Ecto neural progenitor cell (in vitro differentiated cells): ENCODE measurements around the gene SLC1A6.
A peak's percentile ranks its signal among the peaks of the same experiment; 100 is the strongest.
"Not testable (repeated sequence)": the region's sequence is repeated elsewhere in the genome, so short reads cannot be mapped to it uniquely, and the experiment has no call there.

Source experiments
- DNase-seq: peaks from one replicate; pipeline ENCODE4 v3.0.0-alpha.2; 2018; ENCODE audit warnings: low spot score

SLC1A6 gene

DNA sequence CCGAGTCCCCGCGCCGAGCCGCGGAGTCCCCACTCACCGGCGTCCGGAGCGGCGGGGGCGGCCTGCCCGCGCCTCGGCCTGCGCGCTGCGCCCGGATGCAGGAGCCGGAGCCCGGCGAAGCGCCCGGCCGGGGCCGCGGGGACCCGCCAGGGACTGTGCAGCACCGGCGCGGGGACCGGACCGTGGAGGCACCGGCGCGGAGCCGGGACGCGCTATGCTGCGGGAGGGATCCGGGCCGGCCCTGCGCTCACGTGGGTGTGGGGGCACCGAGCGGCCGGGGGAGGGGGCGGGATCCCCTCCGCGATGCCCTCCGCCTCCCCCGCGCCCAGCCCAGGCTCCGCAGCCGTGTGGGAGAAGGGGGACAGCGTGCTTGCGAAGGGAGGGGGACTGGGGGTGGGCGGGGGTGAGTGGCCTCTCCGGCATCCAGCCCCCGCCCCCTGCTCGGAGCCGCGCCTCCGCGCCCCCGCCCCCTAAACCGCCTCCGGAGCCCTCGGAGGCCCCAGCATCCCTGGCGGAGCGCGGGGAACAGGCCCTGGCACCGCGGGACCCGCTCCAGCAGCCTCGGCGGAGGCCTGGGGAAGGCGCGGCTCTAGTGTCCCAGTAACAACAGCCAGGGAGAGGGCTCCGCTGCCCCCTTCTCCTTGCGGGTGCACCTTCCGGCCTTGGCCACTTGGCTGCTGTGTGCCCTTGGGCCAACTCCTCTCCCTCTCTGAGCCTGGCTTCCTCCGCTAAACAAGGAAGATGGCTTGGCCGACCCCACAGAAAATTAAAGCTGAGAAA is at the start of gene SLC1A6:
SLC1A6 (minus strand) TSS at position 389 of the 780 bp plus-strand sequence. CDS start 6,954 bp downstream, outside the sequence.
- peak; percentile 79 for DNase-seq

DNA sequence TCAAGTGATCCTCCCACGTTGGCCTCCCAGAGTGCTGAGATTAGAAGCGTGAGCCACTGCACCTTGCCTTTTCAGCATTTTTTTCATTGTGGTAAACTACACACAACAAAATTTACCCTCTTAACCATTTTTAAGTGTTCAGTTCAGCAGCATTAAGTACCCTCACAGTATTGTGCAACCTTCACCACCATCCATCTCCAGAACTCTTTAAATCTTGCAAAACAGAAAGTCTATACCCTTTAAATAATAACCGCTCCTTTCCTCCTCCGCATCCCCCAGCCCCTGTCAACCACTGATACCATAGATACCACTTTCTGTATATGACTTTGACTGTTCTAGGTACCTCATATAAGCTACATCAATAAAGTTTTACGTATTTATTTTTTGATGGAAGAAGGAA is 48.8 kb upstream of the SLC1A6 start:
- DNase-seq: no peak

DNA sequence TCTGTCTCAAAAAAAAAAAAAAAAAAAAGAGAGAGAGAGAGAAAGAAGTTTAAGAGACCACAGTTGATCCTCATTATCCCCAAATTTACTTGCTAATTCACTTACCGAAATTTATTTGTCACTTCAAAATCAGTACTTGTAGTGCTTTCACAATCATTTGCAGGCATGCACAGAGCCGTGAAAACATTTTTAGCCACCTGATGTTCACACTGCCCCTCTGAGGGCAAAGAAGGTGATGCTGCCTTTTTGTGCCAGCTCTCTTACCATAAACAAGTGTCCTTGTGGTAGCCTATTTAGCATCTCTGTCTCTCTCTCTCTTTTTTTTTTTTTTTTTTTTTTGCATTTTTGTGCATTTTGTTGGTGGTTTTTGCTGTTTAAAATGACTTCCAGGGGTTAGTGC is 45.6 kb upstream of the SLC1A6 start:
- DNase-seq: no peak

DNA sequence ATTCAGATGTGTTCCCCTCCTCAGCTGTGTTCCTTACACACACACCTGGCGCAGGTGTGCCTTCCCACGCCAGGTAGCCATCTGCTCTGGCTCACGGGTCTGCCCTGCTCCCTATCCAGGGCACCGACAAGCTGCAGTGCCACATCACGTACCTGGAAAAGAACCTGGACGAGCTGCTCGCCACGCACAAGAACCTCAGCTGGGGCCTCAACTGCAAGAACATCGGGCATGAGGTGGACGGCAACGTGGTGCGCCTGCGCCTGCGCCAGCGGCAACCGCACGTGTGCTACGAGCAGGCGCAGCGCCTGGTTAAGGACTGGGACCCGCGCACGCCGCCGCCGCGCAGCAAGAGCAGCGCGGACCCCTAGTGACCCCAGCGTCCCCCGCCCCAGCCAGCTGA is 43.1 kb upstream of the SLC1A6 start:
- DNase-seq: no peak

DNA sequence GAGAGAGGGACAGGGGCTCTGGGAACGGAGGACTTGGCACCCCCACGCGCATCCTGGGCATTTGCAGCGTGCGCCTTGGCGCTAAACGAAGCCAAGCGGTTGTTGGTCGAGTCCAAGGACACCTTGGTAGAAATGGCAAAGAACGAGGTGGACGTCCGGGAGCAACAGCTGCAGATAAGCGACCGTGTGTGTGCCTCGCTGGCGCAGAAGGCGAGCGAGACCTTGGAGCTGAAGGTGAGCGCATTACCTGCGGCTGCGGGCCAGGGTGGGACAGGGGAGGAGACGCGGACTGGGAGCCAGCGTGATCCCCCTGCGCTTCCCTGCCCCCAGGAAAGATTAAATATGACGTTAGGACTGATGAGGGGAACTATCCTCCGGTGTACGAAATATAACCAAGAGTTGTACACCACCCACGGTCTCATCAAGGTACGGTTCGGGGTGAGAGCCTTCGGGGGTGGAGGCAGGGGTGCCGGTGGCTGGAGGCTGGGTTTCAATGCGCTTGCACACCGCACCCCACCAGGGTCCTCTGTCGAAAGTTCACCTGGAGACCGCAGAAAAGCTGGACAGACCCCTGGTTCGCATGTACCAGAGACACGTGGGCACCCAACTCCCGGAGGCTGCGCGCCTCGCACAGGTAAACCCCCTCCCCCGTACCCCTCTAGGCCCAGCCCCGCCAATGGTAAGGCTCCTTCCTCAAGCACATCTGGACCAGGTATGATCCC is 41.8 kb upstream of the SLC1A6 start:
- DNase-seq: no peak

DNA sequence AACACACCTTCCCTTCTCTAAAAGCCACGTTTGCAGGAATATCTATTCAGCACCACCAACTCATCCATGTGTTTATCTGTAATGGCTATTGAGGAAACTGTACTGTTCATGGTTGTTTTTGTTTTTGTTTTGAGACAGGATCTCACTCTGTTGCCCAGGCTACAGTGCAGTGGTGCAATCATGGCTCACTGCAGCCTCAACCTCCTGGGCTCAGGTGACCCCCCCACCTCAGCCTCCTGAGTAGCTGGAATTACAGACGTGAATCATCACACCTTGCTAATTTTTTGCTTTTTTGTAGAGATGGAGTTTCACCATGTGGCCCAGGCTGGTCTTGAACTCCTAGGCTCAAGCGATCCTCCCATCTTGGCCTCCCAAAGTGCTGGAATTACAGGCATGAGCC is 39.2 kb upstream of the SLC1A6 start:
- not testable (repeated sequence) for DNase-seq

DNA sequence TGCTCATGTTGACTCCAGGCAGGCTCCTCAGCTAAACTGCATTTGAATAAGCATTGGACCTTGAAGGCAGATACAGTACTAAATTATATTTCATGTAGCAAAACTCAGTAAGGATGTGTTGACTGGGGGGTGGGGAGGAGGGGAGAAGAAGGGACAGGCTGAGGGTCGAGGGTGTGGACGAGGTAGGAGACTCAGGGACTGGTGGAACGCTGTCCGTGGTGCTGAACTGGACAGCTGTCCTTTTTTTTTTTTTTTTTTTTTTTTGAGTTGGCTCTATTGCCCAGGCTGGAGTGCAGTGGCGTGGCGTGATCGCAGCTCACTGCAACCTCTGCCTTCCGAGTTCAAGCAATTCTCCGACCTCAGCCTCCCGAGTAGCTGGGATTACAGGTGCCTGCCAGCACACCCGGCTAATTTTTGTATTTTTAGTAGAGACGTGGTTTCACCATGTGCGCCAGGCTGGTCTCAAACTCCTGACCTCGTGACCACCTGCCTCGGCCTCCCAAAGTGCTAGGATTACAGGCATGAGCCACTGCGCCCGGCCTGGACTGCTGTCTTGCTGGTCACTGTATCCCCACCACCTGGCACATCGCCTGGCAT is 36.4 kb upstream of the SLC1A6 start:
- peak; percentile 65 for DNase-seq

DNA sequence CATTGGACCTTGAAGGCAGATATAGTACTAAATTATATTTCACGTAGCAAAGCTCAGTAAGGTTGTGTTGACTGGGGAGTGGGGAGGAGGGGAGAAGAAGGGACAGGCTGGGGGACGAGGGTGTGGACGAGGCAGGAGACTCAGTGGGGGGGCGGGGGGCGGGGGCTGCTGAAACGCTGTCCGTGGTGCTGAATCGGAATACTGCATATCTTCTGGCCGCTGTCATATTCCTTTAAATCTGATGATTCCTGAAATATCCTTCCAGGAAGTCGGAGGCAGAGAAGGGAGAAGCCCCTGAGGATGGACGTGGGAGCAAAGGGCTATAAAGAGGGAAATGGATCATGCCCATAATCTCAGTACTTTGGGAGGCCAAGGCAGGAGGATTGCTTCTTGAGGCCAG is 34.9 kb upstream of the SLC1A6 start:
- DNase-seq: peak; percentile 64

DNA sequence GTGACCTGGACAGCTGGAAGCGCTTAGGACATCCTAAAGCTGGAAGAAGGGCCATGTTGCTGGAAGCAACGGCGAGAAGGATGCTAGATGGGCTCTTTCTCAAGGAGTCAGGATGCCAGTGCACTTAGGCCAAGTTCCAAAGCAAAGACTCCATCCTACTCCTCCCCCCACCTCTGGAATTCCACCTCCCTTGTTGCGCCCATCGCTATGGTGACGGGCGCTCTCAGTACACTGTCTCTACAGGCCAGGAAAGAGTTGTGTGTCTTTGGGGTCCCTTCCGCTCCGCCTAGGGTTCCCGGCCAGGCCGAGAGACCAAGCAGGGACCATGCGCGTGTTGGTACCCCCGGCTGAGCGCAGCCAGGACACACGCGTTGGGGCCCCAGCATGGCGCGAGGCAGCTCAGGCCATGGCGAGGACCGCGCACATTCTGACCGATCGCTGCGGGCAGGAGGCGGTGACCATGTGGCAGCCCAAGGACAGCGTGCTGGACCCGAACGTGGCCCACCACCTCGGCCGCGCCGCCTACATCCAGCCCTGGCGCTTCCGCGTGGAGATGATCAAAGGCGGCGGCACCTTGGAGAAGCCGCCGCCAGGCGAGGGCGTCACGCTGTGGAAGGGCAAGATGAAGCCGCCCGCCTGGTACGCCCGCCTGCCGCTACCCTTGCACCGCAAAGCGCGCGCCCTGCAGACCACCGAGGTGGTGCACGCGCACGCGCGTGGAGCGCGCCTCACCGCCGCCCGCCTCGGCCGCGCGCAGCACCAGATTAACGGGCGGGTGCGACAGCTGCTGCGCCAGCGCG is 31.0 kb upstream of the SLC1A6 start:
- peak; percentile 70 for DNase-seq

DNA sequence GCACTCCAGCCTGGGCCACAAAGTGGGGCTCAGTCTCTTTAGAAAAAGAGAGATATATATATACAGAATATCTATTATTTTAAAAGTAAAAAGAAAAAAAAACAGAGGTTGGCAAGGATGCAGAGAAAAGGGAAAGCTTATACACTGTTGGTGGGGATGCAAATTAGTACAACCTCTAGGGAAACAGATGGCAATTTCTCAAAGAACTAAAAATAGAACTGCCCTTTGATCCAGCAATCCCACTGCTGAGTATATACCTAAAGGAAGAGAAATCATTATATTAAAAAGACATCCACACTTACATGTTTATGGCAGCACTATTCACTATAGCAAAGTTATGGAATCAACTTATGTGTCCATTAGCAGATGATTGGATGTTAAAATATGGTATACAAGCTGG is 28.6 kb upstream of the SLC1A6 start:
- DNase-seq: no peak

DNA sequence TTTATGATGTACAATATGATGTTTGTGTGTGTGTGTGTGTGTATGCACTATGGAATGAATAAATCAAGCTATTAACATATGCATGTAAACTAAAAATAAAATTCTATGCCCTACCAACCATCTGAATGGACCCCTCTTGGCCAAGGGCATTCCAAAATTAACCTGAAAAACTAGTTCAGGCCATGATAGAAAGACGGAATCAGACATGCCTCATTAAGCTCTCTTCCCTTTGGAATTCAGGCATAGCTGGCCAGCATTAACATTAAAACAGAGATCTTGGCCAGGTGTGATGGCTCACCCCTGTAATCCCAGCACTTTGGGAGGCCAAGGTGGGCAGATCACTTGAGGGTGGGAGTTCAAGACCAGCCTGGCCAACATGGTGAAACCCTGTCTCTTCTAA is 18.3 kb upstream of the SLC1A6 start:
- no peak for DNase-seq

DNA sequence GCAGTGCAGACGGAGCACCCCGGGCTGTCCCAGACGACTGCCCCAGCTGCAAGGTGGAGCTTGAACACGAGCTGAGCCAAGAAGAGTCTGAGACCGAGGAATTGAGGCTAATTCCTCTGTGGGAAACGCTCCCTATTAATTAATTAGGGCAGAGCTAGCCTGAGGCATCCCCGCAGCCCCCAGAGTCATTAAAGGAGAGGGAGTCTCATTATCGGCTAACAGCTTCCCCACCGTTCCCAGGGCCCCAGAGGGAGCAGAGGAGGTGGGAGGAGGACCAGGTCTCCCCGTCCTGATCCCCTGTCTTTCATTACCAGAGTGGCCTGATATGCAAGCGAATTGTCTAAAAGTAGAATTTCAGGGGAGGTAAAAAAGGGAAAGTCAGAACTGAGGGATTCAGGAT is 13.1 kb upstream of the SLC1A6 start:
- no peak for DNase-seq

DNA sequence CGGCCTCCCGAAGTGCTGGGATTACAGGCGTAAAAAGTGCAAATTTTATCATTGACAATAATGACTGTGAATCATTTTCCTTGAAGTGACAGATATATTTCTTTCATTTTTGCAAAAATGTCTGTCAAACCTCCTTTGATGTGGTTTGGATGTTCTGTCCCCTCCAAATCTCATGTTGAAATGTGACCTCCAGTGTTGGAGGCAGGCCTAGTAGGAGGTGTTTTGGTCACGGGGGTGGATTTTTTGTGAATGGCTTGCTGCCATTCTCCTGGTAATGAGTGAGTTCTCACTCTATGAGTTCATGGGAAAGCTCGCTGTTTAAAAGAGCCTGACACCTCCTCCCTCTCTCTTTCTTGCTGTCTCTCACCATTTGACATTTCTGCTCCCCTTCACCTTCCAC is 5.5 kb upstream of the SLC1A6 start:
- no peak for DNase-seq

DNA sequence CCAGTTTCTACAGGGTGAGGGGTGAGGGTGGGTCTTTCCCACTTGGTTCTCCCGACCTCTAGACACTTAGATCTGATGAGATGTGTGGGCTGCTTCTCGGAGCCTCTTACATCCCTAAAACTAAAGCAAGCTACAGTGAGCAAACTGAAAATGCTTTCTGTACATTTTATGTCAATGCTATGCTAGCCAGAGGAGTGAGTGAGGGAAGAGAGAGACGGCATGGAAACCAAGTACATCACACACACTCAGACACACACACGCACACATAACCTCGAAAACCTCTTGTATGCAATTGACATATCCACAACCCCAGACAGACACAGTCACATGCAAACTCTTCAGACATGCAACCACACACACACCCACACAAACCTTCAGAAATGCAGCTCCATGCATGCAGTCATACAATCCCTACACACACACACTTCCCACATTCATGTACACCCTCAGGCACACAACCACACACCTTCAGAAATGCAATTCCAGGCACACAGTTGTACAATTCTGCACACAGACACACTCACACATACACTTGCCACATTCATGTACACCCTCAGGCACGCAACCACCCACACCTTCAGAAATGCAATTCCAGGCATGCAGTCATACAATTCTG is 1.4 kb downstream of the SLC1A6 start:
- DNase-seq: no peak

DNA sequence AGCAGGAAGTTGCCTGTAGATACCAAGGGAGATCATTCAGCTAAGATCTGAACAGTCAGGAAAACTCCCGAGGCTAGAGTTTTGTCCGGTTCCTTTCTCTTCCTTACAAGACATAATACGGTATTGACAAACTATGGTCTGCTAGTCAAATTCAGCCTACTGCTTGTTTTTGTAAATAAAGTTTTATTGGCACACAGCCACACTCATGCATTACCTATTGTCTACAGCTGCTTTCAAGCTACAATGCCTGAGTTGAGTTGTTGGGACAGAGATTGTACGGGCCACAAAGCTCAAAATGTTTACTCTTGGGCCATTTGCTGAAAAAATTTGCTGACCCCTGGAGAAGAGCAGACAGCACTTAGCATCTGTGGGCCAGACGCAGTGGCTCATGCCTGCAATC is 2.5 kb downstream of the SLC1A6 start:
- DNase-seq: no peak

DNA sequence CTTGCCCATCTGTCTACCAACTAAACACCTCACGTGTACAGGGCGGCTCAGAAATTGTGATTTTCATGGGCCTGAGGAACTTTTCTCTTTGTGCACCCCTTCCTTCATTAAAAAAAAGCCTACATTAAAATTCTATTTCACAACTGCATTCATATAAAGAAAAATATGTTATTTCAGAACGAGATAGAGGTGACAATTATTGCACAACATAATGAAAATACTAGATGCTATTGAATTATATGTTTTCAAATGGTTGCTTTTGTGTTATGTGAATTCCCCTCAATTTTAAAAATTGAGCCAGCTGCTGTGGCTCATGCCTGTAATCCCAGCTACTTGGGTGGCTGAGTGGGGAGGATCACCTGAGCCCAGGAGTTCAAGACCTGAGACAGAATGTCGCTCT is 5.2 kb downstream of the SLC1A6 start:
- no peak for DNase-seq

DNA sequence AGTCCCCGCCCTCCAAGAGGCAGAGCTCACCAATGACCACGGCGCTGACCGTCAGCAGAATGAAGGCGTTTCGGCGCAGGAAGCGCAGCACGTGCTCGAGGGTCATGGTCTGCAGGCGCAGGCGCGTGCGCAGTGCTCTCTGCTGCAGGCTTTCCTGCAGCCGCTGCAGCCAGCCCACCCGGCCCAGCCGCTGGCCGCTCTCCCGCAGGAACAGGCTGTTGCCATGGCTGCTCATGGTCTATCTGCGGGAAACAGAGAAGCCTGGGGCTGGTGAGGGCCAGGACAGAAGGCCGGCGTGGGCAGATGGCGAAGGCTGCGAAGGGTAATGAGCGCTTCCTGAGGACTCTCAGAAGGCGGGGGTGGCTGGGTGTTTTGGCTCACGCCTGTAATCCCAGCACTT is 7.0 kb downstream of the SLC1A6 start:
- DNase-seq: no peak

DNA sequence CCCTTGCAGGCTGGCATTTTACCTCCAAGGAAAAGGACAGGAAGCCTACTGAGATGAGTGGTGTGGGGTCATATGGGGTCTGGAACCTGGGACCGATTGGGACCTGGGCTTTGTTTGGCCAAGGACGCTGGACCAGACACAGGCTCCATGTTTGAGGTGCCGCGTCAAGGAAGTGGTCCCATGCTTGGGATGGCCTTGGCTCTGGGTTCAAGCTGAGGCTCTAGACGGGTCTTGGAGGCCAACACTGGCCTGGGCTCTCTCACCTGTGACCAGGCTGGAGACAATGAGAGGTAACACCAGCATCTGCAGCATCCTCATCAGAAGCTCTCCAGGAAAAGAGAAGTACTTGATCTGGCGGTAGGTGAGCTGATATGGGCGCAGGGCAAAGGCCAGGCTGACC is 8.2 kb downstream of the SLC1A6 start:
- no peak for DNase-seq

DNA sequence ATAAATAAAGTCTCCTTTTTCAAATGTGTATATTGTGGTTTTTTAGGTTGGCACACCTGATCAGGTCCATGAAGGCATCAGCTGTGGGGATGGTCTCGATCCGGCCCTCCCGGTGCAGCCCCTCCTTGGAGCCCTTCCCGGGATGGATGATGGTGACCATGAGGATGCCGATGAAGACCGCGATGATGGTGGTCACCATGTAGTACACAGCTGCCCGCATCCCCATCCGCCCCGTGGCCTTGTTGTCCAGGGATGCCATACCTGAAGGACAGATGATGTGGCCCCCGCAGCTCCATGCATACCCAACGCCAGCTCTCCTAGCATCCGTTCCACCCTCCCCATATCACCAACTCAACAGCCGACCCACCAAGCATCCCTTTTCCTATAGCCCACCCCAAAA is 11.4 kb downstream of the SLC1A6 start:
- no peak for DNase-seq

DNA sequence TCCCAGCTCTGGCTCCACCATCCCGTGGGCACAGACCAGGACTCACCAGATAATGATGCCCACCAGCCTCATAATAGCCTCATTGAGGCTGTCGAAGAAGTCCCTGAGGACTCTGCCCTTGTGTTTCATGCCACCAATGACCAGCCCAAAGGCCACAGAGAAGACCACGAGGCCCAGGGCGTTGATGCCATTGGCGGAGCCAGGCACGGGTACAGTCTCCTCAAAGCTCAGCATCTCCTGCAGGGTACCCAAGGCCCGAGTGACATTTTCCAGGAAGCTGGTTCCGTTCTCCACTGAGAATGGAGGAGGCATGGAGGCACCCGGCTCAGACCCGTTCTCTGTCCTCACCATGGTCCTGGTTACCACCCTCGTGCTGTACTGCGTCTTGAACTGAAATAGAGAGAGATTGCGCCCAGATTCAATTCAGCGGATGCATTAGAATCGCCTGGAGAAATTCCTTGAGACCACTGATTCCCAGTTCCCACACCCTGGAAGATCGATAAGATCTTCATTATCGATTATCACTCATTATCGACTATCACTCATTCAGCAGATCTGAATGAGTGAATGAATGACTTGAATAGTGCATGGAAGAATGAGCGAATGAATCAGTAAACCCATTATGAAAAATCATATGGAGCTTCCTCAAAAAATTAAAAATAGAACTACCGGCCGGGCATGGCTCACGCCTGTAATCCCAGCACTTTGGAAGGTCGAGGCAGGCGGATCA is 17.5 kb downstream of the SLC1A6 start:
- DNase-seq: no peak

DNA sequence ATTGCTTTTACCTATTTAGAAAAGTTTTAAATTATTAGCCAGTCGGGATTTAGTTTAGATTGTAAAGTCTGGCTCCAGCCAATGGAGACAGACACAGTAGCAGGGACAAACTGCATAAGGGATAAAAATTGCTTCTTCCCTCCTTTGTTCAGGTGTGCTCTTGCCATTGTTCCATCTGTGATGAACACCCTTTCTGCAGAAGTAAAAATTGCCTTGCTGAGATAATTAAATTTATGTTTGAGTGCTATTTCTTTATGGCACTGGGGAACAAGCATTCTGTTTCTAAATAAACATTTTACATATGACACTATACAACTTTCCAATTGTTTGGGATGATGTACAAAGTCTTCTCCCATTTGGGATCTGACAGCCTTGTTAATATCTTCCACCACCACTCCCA is 20.4 kb downstream of the SLC1A6 start:
- no peak for DNase-seq
